Large intestine (tissue), 12 donors: Measurements from ENCODE around the gene RBM12. TPM values are rescaled to one million over a fixed set of nuclear protein-coding genes. Genes with fewer than 3 reads are reported as not detected.
"Not testable (repeated sequence)": the region's sequence is repeated elsewhere in the genome, so short reads cannot be mapped to it uniquely, and the experiment has no call there.

Experiments used
- DNase-seq, 2 donors: peaks; one replicate each; pipeline versions ENCODE4 v3.0.0 to v3.0.0-alpha.2; 2013
- H3K27ac ChIP-seq: one replicate; pipeline ENCODE4 v1.5.1; 2013; ENCODE audit warnings: low read length
- H3K27me3 ChIP-seq: 2 replicates; pipeline ENCODE4 v1.6.1; 2013; ENCODE audit warnings: low read length; ENCODE audit not compliant: control insufficient read depth, insufficient read depth
- H3K36me3 ChIP-seq: 2 replicates; pipeline ENCODE4 v1.6.1; 2013; ENCODE audit warnings: low read length; ENCODE audit not compliant: control insufficient read depth, insufficient read depth
- H3K4me1 ChIP-seq: one replicate; pipeline ENCODE4 v1.6.1; 2013; ENCODE audit warnings: low read length; ENCODE audit not compliant: control insufficient read depth, insufficient read depth
- H3K4me3 ChIP-seq: one replicate; pipeline ENCODE4 v1.5.1; 2013; ENCODE audit warnings: low read length
- H3K9me3 ChIP-seq: one replicate; pipeline ENCODE4 v1.6.1; 2013; ENCODE audit warnings: mild to moderate bottlenecking, low read depth, low read length, moderate library complexity; ENCODE audit not compliant: control insufficient read depth
- WGBS: methylation state at CpG from one replicate; pipeline ENCODE4 v1.1.5; 2013; ENCODE audit warnings: low lambda C conversion rate; ENCODE audit not compliant: insufficient coverage; 5-methylcytosine and 5-hydroxymethylcytosine counted together
- long read RNA-seq, 11 donors: transcript quantifications; one replicate each; lab custom pipeline, GENCODE V29; 2026
- polyA plus RNA-seq: library from polyadenylated mRNA; unstranded; fragments of 120-200 nt; gene quantifications from one replicate; pipeline ENCODE4 v1.2.1, GENCODE V29; 2013

The RBM12 gene, protein sequence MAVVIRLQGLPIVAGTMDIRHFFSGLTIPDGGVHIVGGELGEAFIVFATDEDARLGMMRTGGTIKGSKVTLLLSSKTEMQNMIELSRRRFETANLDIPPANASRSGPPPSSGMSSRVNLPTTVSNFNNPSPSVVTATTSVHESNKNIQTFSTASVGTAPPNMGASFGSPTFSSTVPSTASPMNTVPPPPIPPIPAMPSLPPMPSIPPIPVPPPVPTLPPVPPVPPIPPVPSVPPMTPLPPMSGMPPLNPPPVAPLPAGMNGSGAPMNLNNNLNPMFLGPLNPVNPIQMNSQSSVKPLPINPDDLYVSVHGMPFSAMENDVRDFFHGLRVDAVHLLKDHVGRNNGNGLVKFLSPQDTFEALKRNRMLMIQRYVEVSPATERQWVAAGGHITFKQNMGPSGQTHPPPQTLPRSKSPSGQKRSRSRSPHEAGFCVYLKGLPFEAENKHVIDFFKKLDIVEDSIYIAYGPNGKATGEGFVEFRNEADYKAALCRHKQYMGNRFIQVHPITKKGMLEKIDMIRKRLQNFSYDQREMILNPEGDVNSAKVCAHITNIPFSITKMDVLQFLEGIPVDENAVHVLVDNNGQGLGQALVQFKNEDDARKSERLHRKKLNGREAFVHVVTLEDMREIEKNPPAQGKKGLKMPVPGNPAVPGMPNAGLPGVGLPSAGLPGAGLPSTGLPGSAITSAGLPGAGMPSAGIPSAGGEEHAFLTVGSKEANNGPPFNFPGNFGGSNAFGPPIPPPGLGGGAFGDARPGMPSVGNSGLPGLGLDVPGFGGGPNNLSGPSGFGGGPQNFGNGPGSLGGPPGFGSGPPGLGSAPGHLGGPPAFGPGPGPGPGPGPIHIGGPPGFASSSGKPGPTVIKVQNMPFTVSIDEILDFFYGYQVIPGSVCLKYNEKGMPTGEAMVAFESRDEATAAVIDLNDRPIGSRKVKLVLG
- polyA plus RNA-seq = 62.4 TPM
- long read RNA-seq, donor 1, full-length matches to known transcripts = 28 of 28 reads
- long read RNA-seq, donor 1, partial matches to known transcripts = 0 of 28 reads
- long read RNA-seq, donor 1, other reads (novel, unspliced or antisense) = 0 of 28 reads
- long read RNA-seq, donor 2, full-length matches to known transcripts = 71 of 79 reads
- long read RNA-seq, donor 2, partial matches to known transcripts = 8 of 79 reads
- long read RNA-seq, donor 2, other reads (novel, unspliced or antisense) = 0 of 79 reads
- long read RNA-seq, donor 3, full-length matches to known transcripts = 57 of 62 reads
- long read RNA-seq, donor 3, partial matches to known transcripts = 5 of 62 reads
- long read RNA-seq, donor 3, other reads (novel, unspliced or antisense) = 0 of 62 reads
- long read RNA-seq, donor 4, full-length matches to known transcripts = 10 of 10 reads
- long read RNA-seq, donor 4, partial matches to known transcripts = 0 of 10 reads
- long read RNA-seq, donor 4, other reads (novel, unspliced or antisense) = 0 of 10 reads
- long read RNA-seq, donor 5, full-length matches to known transcripts = 28 of 28 reads
- long read RNA-seq, donor 5, partial matches to known transcripts = 0 of 28 reads
- long read RNA-seq, donor 5, other reads (novel, unspliced or antisense) = 0 of 28 reads
- long read RNA-seq, donor 6, full-length matches to known transcripts = 22 of 22 reads
- long read RNA-seq, donor 6, partial matches to known transcripts = 0 of 22 reads
- long read RNA-seq, donor 6, other reads (novel, unspliced or antisense) = 0 of 22 reads
- long read RNA-seq, donor 7, full-length matches to known transcripts = 20 of 27 reads
- long read RNA-seq, donor 7, partial matches to known transcripts = 7 of 27 reads
- long read RNA-seq, donor 7, other reads (novel, unspliced or antisense) = 0 of 27 reads
- long read RNA-seq, donor 8, full-length matches to known transcripts = 41 of 51 reads
- long read RNA-seq, donor 8, partial matches to known transcripts = 10 of 51 reads
- long read RNA-seq, donor 8, other reads (novel, unspliced or antisense) = 0 of 51 reads
- long read RNA-seq, donor 9, full-length matches to known transcripts = 26 of 26 reads
- long read RNA-seq, donor 9, partial matches to known transcripts = 0 of 26 reads
- long read RNA-seq, donor 9, other reads (novel, unspliced or antisense) = 0 of 26 reads
- long read RNA-seq, donor 10, full-length matches to known transcripts = 37 of 37 reads
- long read RNA-seq, donor 10, partial matches to known transcripts = 0 of 37 reads
- long read RNA-seq, donor 10, other reads (novel, unspliced or antisense) = 0 of 37 reads
- long read RNA-seq, donor 11, full-length matches to known transcripts = 17 of 23 reads
- long read RNA-seq, donor 11, partial matches to known transcripts = 6 of 23 reads
- long read RNA-seq, donor 11, other reads (novel, unspliced or antisense) = 0 of 23 reads

DNA sequence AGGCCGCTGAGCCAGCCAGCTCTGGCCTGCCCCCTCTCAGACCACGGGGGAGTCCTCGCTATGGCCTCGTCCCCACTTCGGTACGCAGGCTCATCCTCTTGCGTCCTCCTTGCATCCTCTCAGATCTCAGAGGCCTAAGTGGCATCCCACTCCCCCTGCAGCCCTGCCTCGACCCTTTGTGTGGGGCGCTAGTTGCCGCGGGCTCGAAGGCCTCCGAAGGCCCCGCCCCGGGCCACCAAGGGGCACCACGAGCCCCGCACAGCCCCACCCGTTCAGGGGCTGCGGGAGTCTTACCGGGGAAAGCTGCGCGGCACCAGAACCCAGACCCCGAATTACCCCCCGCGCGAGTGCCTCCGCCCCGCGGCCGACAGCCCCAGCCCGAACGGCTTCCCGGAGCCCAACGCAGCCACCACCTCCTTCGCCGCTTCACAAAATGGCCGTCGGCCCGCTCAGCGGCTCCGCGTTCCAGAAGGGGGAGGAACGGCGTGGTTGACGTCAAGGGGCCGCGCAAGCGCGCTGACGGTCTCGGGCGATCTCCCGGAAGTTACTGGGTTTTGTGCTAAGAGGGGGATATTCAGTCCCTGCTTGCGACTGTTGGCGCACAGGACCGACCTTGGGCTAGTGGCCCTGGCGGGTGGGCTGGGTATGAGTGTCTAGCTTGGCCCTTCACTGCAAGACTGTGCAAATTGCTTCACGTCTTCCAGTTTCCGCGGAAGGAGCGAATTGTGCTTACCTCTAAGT, at the start of gene RBM12, which contains the start of gene CPNE1:
TSS of gene RBM12 (minus strand) at position 435 of the 741 bp plus-strand sequence. CDS start 9,578 bp downstream, outside the sequence.
TSS of gene CPNE1 (minus strand) at position 435 of the 741 bp plus-strand sequence. CDS start 31,977 bp downstream, outside the sequence.
- Histone ChIP-seq H3K27ac (peak within 1 kb of the TSS; percentile 97), H3K4me1 (peaks cover 4% of the 10 kb centered on the region), H3K36me3 (peaks cover 10% of the 10 kb centered on the region), H3K9me3 (peaks cover 3% of the 10 kb centered on the region), H3K27me3 (no peaks in the 10 kb centered on the region), H3K4me3 (peak within 1 kb of the TSS; percentile 82)
- peak; percentile 94 to 97 for DNase-seq
- no CpG with 5 or more reads among the region's 61 CpGs for WGBS

DNA sequence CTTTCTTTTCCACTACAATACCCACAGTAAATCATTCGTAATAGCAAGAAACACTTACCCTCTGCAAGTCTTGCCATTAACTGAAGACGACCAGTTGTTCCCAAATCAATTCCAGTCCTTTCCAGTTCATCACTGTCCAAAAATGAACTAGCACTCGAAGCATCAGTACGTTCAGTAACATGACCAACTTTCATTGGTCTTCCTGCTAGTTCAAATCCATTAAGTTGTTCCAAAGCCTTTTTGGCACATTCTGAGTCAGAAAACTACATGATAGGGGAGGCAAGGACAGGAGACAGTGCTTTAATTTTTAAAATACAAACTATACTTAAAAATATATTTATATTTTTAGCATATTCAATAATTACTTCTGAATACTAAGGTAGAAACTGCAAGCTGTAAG, 49.4 kb upstream of the RBM12 start:
- WGBS = 100% methylated on average over 4 of the region's 4 CpGs
- Histone ChIP-seq H3K9me3 (no peaks in the 10 kb centered on the region), H3K27ac (no peak overlapping the region), H3K27me3 (no peaks in the 10 kb centered on the region), H3K4me3 (no peak overlapping the region), H3K4me1 (no peaks in the 10 kb centered on the region), H3K36me3 (peaks cover 77% of the 10 kb centered on the region)
- DNase-seq = no peak

DNA sequence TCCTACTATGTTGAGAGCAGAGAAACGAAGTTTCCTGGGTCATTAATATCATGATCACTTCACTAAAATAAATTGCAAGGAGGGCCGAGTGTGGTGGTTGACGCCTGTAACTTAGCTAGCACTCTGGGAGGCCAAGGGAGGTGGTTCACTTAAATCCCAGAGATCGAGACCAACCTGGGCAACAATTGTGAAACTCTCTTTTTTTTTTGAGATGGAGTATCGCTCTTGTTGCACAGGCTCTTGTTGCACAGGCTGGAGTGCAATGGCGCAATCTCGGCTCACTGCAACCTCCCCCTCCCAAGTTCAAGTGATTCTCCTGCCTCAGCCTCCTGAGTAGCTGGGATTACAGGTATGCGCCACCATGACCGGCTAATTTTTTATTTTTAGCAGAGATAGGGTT, 48.4 kb upstream of the RBM12 start:
- H3K4me1 ChIP-seq, H3K4me3 ChIP-seq, H3K27me3 ChIP-seq, H3K9me3 ChIP-seq, DNase-seq, H3K27ac ChIP-seq: not testable (repeated sequence)
- WGBS = 100% methylated on average over 2 of the region's 9 CpGs
- peaks cover 74% of the 10 kb centered on the region for H3K36me3 ChIP-seq

DNA sequence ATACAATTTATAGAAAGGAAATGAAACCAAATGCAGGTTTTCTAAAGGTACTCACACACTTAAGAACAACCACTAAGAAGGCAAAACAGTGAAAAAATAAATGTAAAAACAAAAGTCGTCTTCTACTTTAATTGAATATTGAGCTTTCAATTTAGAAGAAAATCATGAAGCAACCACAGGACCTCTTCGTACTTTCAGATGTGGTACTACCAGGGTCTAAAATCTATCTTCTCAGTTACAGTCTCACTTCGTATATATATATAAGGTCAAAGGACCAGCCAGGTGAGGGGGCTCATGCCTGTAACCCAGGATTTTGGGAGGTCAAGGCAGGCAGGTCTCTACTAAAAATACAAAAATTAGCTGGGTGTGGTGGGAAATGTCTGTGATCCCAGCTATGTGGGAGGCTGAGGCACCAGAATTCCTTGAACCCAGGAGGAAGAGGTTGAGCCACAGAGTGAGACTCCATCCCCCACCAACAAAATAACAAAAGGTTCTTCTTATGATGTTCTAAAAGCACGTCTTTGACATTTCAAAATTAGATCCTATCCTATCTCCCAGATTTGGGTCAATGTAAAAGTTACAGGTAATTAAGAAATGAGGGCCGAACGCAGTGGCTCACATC, 47.0 kb upstream of the RBM12 start:
- no peak overlapping the region for H3K27ac ChIP-seq
- no peak overlapping the region for H3K4me3 ChIP-seq
- WGBS = 93% methylated on average over 2 of the region's 6 CpGs
- H3K36me3 ChIP-seq = peaks cover 68% of the 10 kb centered on the region
- no peak for DNase-seq
- no peaks in the 10 kb centered on the region for H3K27me3 ChIP-seq
- H3K9me3 ChIP-seq = no peaks in the 10 kb centered on the region
- no peaks in the 10 kb centered on the region for H3K4me1 ChIP-seq

DNA sequence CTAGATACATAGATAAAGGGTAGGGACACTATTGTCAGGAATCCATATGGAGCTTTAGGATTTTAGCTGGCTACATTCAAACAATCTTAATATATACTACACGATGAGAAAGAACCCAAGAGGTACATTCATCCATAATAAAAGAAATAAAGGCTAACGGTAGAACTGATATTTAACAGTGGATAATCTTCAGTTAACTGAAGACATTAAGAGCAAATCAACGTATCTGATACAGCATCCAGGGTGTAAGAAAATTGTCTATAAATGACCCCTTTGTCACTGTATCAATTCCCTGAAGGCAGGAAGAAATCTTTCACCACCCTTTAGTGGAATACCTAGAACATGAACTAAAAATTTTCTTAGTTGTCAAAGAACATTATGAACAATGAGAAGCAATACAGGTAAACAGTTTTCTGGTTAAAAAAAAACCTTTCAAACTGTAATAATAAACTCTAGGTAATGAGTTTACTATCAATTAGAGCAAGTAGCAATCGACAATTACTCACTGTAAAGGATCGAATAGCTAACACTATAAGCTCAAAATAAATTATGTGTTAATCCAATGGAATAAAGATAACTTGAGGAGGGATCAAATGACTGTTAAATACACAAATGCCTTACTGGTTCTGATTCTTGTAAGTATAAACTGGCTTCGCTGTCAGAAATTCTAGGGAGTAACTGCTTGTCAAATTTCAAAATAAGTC, 46.3 kb upstream of the RBM12 start:
- no peak for DNase-seq
- Histone ChIP-seq H3K4me3 (no peak overlapping the region), H3K27ac (no peak overlapping the region), H3K9me3 (no peaks in the 10 kb centered on the region), H3K36me3 (peaks cover 66% of the 10 kb centered on the region), H3K27me3 (no peaks in the 10 kb centered on the region), H3K4me1 (no peaks in the 10 kb centered on the region)
- 14% methylated on average over 1 of the region's 6 CpGs for WGBS

DNA sequence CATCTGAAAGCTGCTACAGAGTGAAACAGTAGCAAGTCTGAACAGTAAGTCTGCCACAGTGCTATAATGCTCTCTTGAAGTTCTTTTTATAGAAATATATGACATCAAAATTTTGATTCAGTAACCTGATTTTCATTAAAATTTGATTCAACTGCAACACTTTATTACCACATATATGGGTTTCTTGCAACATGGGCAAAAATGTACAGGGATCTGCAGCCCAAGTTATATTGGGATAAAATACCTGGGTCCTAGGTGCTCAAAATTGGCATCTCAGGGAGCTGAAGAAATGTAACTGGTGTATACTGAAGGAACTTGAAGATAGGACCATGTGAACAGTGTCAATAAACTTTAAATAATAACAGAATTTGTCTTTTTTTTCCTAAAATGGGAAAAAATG, 45.3 kb upstream of the RBM12 start:
- H3K27ac ChIP-seq = no peak overlapping the region
- H3K4me3 ChIP-seq = no peak overlapping the region
- H3K36me3 ChIP-seq = peaks cover 65% of the 10 kb centered on the region
- no peaks in the 10 kb centered on the region for H3K9me3 ChIP-seq
- no peaks in the 10 kb centered on the region for H3K27me3 ChIP-seq
- DNase-seq = no peak
- no peaks in the 10 kb centered on the region for H3K4me1 ChIP-seq

DNA sequence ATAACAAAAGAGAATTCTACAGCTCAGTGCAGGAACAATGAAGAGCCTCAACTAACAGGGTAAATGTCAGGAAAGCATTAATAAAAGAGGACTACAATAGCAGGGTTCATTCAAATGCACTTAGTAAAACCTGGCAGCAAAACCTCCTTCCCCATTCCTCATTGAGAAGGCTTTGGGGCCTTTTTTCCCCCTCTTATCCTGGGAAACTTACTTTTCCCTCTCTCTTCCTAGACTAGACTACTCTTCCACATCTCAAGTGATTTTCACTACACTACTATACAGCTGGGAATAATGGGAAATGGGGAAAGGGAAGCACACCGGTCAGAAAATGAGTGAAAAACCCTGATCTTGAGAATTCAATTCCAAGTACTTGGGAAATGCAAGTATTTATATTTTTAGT, 44.6 kb upstream of the RBM12 start:
- Histone ChIP-seq H3K27me3 (no peaks in the 10 kb centered on the region), H3K4me1 (no peaks in the 10 kb centered on the region), H3K9me3 (no peaks in the 10 kb centered on the region), H3K36me3 (peaks cover 70% of the 10 kb centered on the region), H3K27ac (no peak overlapping the region), H3K4me3 (no peak overlapping the region)
- WGBS = 100% methylated on average over 1 of the region's 1 CpG
- no peak for DNase-seq

DNA sequence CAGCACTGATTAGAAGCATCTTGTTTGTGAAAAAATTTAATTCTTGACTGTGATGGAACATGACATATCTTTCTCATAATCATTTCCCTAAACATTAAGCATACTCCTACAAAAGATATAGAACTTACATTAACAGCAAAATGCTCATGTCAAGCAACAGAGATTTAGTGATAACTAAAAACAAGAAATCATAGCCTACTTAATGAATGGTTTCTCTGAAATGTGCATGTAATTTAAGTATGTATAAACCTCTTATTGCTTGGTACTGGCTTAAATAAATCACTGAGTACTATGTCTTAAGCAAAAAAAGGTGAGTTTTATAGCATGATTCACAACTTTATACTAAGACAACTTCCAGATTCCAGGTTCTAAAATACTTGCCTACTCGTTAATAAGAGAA, 43.8 kb upstream of the RBM12 start:
- Histone ChIP-seq H3K27ac (no peak overlapping the region), H3K4me1 (no peaks in the 10 kb centered on the region), H3K36me3 (peaks cover 69% of the 10 kb centered on the region), H3K27me3 (no peaks in the 10 kb centered on the region), H3K9me3 (no peaks in the 10 kb centered on the region), H3K4me3 (no peak overlapping the region)
- no CpG with 5 or more reads among the region's 1 CpG for WGBS
- DNase-seq = no peak
